GM23338 (cell line): ENCODE measurements around the gene KRTAP5-4. TPM values are rescaled to one million over a fixed set of nuclear protein-coding genes. Genes with fewer than 3 reads are reported as not detected.

Source experiments
- ATAC-seq: fragments of 200-7000 bp; cut with Tn5 transposase; 3 replicates; pipeline ENCODE4 v1.9.1; 2020
- DNase-seq: peaks from one replicate; pipeline ENCODE4 v3.0.0-alpha.2; 2015; ENCODE audit warnings: low spot score
- H2AFZ ChIP-seq: fragments of 200-600 bp; sonication (generic); 2 replicates; pipeline ENCODE4 v1.8.0; 2016; ENCODE audit warnings: antibody characterized with exemption, mild to moderate bottlenecking, moderate library complexity
- H3F3A ChIP-seq: fragments of 200-600 bp; sonication (generic); replicated peaks from 2 replicates; pipeline ENCODE4 v1.8.0; 2017; ENCODE audit warnings: antibody characterized with exemption, mixed run types, low read depth
- H3K27ac ChIP-seq: fragments of 200-600 bp; sonication (generic); 2 replicates; pipeline ENCODE4 v1.6.1; 2016; ENCODE audit warnings: low read depth
- H3K27me3 ChIP-seq: fragments of 200-600 bp; sonication (generic); 2 replicates; pipeline ENCODE4 v1.8.0; 2016; ENCODE audit warnings: mild to moderate bottlenecking, mixed run types, moderate library complexity; ENCODE audit not compliant: insufficient read depth
- H3K36me3 ChIP-seq: fragments of 200-600 bp; sonication (generic); 2 replicates; pipeline ENCODE4 v1.8.0; 2016; ENCODE audit warnings: mild to moderate bottlenecking; ENCODE audit not compliant: insufficient read depth
- H3K4me1 ChIP-seq: fragments of 200-600 bp; sonication (generic); 2 replicates; pipeline ENCODE4 v1.8.0; 2016; ENCODE audit warnings: mild to moderate bottlenecking, moderate library complexity; ENCODE audit not compliant: insufficient read depth
- H3K4me2 ChIP-seq: fragments of 200-600 bp; sonication (generic); 2 replicates; pipeline ENCODE4 v1.7.1; 2017; ENCODE audit warnings: mixed run types
- H3K4me3 ChIP-seq: fragments of 200-600 bp; sonication (generic); 2 replicates; pipeline ENCODE4 v1.6.1; 2016; ENCODE audit warnings: mixed run types
- H3K79me2 ChIP-seq: fragments of 200-600 bp; sonication (generic); replicated peaks from 2 replicates; pipeline ENCODE4 v1.8.0; 2017; ENCODE audit warnings: mild to moderate bottlenecking; ENCODE audit not compliant: insufficient read depth
- H3K9me2 ChIP-seq: fragments of 200-600 bp; sonication (generic); 2 replicates; pipeline ENCODE4 v1.8.0; 2017; ENCODE audit not compliant: insufficient read depth
- H4K20me1 ChIP-seq: fragments of 200-600 bp; sonication (generic); replicated peaks from 2 replicates; pipeline ENCODE4 v1.8.0; 2017; ENCODE audit warnings: mild to moderate bottlenecking; ENCODE audit not compliant: insufficient read depth
- H3K27ac Mint-ChIP-seq: 2 replicates; pipeline ENCODE4 v1.8.0; 2020; ENCODE audit warnings: inconsistent platforms, mild to moderate bottlenecking, moderate library complexity, mixed read lengths
- H3K27me3 Mint-ChIP-seq: 3 replicates; pipeline ENCODE4 v1.8.0; 2022; ENCODE audit warnings: low read depth, mild to moderate bottlenecking, moderate library complexity, mixed read lengths, inconsistent platforms; ENCODE audit not compliant: insufficient read depth, poor library complexity
- H3K36me3 Mint-ChIP-seq: 3 replicates; pipeline ENCODE4 v1.8.0; 2021; ENCODE audit warnings: low read depth, mild to moderate bottlenecking, inconsistent platforms, moderate library complexity, mixed read lengths
- H3K4me1 Mint-ChIP-seq: 3 replicates; pipeline ENCODE4 v1.8.0; 2020; ENCODE audit warnings: mild to moderate bottlenecking, inconsistent platforms, mixed read lengths
- H3K4me3 Mint-ChIP-seq: 3 replicates; pipeline ENCODE4 v1.8.0; 2021; ENCODE audit warnings: moderate library complexity, mild to moderate bottlenecking, inconsistent platforms, mixed read lengths
- H3K9me3 Mint-ChIP-seq: 3 replicates; pipeline ENCODE4 v1.8.0; 2020; ENCODE audit warnings: moderate library complexity, mild to moderate bottlenecking, inconsistent platforms, mixed read lengths
- CREB1 ChIP-seq: fragments of 250-450 bp; sonication (Bioruptor Pico); IDR thresholded peaks from 2 replicates; pipeline ENCODE4 v1.5.0; 2020; ENCODE audit warnings: low read depth, mild to moderate bottlenecking, moderate library complexity
- EZH2 ChIP-seq: fragments of 200-600 bp; sonication (generic); IDR thresholded peaks from one replicate; pipeline ENCODE4 v1.8.0; 2017; ENCODE audit warnings: antibody characterized with exemption, mild to moderate bottlenecking, low read depth; ENCODE audit not compliant: unreplicated experiment
- EZH2phosphoT487 ChIP-seq: fragments of 200-600 bp; sonication (generic); IDR thresholded peaks from one replicate; pipeline ENCODE4 v1.8.1; 2018; ENCODE audit warnings: antibody characterized with exemption; ENCODE audit not compliant: unreplicated experiment
- JUNB ChIP-seq: IDR thresholded peaks from one replicate; pipeline ENCODE4 v1.6.1; 2016; ENCODE audit warnings: antibody characterized with exemption; ENCODE audit not compliant: unreplicated experiment
- NANOG ChIP-seq: IDR thresholded peaks from 2 replicates; pipeline ENCODE4 v1.6.1; 2016; ENCODE audit warnings: antibody characterized with exemption, borderline replicate concordance
- POLR2AphosphoS5 ChIP-seq: IDR thresholded peaks from 2 replicates; pipeline ENCODE4 v1.6.1; 2016; ENCODE audit warnings: antibody characterized with exemption, low read depth
- STAT1 ChIP-seq: IDR thresholded peaks from one replicate; pipeline ENCODE4 v1.6.1; 2016; ENCODE audit warnings: antibody characterized with exemption; ENCODE audit not compliant: unreplicated experiment
- ZNF114 ChIP-seq: fragments of 250-450 bp; sonication (Bioruptor Pico); IDR thresholded peaks from 2 replicates; pipeline ENCODE4 v1.5.0; 2020; ENCODE audit warnings: mild to moderate bottlenecking, moderate library complexity
- ZNF331 ChIP-seq: fragments of 250-450 bp; sonication (Bioruptor Pico); IDR thresholded peaks from 2 replicates; pipeline ENCODE4 v1.5.0; 2020; ENCODE audit warnings: low read depth, mild to moderate bottlenecking, moderate library complexity
- polyA plus RNA-seq: library from polyadenylated mRNA; unstranded; fragments of >200 nt; fragmentation: Nextera tagmentation; extraction: Ambion mirVana; gene quantifications from 2 replicates; pipeline ENCODE4 v1.2.1, GENCODE V29; 2016
- total RNA-seq: library from RNA; depleted of rRNA; stranded (reverse); fragments of >200 nt; shearing (Covaris generic); gene quantifications from 2 replicates; pipeline ENCODE4 v1.2.3, GENCODE V29; 2014
- TF ChIP-seq, protein P1 (sequence below): IDR thresholded peaks from one replicate; pipeline ENCODE4 v1.6.1; 2018; ENCODE audit warnings: antibody characterized with exemption; ENCODE audit not compliant: unreplicated experiment
- TF ChIP-seq, protein P2 (sequence below): IDR thresholded peaks from 2 replicates; pipeline ENCODE4 v1.6.1; 2016; ENCODE audit warnings: antibody characterized with exemption
- TF ChIP-seq, protein P3 (sequence below), 2 experiments: fragments of 200-600 bp in 1 of 2; sonication (generic) in 1 of 2; conservative IDR thresholded peaks; 2 replicates each; pipeline versions ENCODE4 v1.5.1 to v1.6.1; 2016 to 2017; ENCODE audit warnings: antibody characterized with exemption in 2 of 2, low read depth in 2 of 2, mild to moderate bottlenecking in 2 of 2, moderate library complexity in 1 of 2
- TF ChIP-seq, protein P4 (sequence below): fragments of 250-450 bp; sonication (Bioruptor Pico); IDR thresholded peaks from 2 replicates; pipeline ENCODE4 v1.5.0; 2020; ENCODE audit warnings: mild to moderate bottlenecking, moderate library complexity

The KRTAP5-4 gene
- total and polyA plus RNA-seq, 2 experiments from 2014 or later = not detected

DNA sequence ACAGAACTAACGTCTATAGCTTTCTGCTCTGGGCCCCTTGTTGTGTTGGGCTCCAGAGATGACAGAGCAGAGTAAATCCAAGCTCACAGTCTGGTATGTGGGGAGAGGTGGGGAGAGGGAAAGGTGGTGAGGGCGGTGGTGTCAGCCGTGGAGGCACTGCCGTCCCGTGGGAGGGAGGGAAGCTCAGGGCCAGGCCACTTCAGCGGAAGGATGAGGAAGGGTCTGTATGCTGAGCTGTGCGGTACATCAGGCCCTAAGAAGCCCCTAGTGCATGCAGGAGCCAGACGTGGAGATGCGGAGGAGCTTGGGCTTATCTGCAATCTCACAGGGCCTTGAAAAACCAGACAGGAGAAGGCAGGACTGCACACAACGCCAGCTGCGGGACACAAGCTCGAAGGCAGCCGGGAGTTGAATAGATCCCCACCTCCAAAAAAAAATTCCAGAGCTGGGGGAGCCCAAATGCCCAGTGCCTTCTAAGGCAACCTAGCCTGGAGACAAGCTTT, 9.2 kb upstream of the KRTAP5-4 start:
- no peak for DNase-seq
- Histone ChIP-seq H3K27ac (no peak overlapping the region), H4K20me1 (no peaks in the 10 kb centered on the region), H3K27me3 (no peaks in the 10 kb centered on the region), H3K9me2 (no peaks in the 10 kb centered on the region), H3K4me1 (peaks cover 3% of the 10 kb centered on the region; the same call in 1 of the 2 replicates), H3K79me2 (no peaks in the 10 kb centered on the region), H3K36me3 (no peaks in the 10 kb centered on the region), H3F3A (no peaks in the 10 kb centered on the region), H3K4me2 (no peak overlapping the region), H3K4me3 (no peak overlapping the region), H2AFZ (no peak overlapping the region)
- H3K4me1 Mint-ChIP-seq = peaks cover 4% of the 10 kb centered on the region; the same call in 1 of the 3 replicates
- peaks cover 27% of the 10 kb centered on the region for H3K27me3 Mint-ChIP-seq
- no peaks in the 10 kb centered on the region for H3K9me3 Mint-ChIP-seq
- no peaks in the 10 kb centered on the region; the same call in 2 of the 3 replicates for H3K36me3 Mint-ChIP-seq
- no peak for ATAC-seq
- no peak overlapping the region for H3K27ac Mint-ChIP-seq
- TF ChIP-seq, protein P1, sequence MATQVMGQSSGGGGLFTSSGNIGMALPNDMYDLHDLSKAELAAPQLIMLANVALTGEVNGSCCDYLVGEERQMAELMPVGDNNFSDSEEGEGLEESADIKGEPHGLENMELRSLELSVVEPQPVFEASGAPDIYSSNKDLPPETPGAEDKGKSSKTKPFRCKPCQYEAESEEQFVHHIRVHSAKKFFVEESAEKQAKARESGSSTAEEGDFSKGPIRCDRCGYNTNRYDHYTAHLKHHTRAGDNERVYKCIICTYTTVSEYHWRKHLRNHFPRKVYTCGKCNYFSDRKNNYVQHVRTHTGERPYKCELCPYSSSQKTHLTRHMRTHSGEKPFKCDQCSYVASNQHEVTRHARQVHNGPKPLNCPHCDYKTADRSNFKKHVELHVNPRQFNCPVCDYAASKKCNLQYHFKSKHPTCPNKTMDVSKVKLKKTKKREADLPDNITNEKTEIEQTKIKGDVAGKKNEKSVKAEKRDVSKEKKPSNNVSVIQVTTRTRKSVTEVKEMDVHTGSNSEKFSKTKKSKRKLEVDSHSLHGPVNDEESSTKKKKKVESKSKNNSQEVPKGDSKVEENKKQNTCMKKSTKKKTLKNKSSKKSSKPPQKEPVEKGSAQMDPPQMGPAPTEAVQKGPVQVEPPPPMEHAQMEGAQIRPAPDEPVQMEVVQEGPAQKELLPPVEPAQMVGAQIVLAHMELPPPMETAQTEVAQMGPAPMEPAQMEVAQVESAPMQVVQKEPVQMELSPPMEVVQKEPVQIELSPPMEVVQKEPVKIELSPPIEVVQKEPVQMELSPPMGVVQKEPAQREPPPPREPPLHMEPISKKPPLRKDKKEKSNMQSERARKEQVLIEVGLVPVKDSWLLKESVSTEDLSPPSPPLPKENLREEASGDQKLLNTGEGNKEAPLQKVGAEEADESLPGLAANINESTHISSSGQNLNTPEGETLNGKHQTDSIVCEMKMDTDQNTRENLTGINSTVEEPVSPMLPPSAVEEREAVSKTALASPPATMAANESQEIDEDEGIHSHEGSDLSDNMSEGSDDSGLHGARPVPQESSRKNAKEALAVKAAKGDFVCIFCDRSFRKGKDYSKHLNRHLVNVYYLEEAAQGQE = no peak
- TF ChIP-seq, protein P2, sequence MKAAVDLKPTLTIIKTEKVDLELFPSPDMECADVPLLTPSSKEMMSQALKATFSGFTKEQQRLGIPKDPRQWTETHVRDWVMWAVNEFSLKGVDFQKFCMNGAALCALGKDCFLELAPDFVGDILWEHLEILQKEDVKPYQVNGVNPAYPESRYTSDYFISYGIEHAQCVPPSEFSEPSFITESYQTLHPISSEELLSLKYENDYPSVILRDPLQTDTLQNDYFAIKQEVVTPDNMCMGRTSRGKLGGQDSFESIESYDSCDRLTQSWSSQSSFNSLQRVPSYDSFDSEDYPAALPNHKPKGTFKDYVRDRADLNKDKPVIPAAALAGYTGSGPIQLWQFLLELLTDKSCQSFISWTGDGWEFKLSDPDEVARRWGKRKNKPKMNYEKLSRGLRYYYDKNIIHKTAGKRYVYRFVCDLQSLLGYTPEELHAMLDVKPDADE = no peak
- TF ChIP-seq, protein P3, sequence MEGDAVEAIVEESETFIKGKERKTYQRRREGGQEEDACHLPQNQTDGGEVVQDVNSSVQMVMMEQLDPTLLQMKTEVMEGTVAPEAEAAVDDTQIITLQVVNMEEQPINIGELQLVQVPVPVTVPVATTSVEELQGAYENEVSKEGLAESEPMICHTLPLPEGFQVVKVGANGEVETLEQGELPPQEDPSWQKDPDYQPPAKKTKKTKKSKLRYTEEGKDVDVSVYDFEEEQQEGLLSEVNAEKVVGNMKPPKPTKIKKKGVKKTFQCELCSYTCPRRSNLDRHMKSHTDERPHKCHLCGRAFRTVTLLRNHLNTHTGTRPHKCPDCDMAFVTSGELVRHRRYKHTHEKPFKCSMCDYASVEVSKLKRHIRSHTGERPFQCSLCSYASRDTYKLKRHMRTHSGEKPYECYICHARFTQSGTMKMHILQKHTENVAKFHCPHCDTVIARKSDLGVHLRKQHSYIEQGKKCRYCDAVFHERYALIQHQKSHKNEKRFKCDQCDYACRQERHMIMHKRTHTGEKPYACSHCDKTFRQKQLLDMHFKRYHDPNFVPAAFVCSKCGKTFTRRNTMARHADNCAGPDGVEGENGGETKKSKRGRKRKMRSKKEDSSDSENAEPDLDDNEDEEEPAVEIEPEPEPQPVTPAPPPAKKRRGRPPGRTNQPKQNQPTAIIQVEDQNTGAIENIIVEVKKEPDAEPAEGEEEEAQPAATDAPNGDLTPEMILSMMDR (conservative IDR thresholded peaks at IDR 0.05; ENCODE audit: low read depth in 2 of 2) = no peak
- TF ChIP-seq NANOG (no peak), CREB1 (no peak), EZH2phosphoT487 (no peak), JUNB (no peak), ZNF331 (CRISPR knock-in tag) (no peak), ZNF114 (CRISPR knock-in tag) (no peak), POLR2AphosphoS5 (no peak), EZH2 (no peak), STAT1 (no peak)
- TF ChIP-seq, protein P4, sequence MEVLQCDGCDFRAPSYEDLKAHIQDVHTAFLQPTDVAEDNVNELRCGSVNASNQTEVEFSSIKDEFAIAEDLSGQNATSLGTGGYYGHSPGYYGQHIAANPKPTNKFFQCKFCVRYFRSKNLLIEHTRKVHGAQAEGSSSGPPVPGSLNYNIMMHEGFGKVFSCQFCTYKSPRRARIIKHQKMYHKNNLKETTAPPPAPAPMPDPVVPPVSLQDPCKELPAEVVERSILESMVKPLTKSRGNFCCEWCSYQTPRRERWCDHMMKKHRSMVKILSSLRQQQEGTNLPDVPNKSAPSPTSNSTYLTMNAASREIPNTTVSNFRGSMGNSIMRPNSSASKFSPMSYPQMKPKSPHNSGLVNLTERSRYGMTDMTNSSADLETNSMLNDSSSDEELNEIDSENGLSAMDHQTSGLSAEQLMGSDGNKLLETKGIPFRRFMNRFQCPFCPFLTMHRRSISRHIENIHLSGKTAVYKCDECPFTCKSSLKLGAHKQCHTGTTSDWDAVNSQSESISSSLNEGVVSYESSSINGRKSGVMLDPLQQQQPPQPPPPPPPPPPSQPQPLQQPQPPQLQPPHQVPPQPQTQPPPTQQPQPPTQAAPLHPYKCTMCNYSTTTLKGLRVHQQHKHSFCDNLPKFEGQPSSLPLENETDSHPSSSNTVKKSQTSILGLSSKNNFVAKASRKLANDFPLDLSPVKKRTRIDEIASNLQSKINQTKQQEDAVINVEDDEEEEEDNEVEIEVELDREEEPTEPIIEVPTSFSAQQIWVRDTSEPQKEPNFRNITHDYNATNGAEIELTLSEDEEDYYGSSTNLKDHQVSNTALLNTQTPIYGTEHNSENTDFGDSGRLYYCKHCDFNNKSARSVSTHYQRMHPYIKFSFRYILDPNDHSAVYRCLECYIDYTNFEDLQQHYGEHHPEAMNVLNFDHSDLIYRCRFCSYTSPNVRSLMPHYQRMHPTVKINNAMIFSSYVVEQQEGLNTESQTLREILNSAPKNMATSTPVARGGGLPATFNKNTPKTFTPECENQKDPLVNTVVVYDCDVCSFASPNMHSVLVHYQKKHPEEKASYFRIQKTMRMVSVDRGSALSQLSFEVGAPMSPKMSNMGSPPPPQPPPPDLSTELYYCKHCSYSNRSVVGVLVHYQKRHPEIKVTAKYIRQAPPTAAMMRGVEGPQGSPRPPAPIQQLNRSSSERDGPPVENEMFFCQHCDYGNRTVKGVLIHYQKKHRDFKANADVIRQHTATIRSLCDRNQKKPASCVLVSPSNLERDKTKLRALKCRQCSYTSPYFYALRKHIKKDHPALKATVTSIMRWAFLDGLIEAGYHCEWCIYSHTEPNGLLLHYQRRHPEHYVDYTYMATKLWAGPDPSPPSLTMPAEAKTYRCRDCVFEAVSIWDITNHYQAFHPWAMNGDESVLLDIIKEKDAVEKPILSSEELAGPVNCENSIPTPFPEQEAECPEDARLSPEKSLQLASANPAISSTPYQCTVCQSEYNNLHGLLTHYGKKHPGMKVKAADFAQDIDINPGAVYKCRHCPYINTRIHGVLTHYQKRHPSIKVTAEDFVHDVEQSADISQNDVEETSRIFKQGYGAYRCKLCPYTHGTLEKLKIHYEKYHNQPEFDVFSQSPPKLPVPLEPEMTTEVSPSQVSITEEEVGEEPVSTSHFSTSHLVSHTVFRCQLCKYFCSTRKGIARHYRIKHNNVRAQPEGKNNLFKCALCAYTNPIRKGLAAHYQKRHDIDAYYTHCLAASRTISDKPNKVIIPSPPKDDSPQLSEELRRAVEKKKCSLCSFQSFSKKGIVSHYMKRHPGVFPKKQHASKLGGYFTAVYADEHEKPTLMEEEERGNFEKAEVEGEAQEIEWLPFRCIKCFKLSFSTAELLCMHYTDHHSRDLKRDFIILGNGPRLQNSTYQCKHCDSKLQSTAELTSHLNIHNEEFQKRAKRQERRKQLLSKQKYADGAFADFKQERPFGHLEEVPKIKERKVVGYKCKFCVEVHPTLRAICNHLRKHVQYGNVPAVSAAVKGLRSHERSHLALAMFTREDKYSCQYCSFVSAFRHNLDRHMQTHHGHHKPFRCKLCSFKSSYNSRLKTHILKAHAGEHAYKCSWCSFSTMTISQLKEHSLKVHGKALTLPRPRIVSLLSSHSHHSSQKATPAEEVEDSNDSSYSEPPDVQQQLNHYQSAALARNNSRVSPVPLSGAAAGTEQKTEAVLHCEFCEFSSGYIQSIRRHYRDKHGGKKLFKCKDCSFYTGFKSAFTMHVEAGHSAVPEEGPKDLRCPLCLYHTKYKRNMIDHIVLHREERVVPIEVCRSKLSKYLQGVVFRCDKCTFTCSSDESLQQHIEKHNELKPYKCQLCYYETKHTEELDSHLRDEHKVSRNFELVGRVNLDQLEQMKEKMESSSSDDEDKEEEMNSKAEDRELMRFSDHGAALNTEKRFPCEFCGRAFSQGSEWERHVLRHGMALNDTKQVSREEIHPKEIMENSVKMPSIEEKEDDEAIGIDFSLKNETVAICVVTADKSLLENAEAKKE (CRISPR knock-in tag) = no peak
- no peak overlapping the region; the same call in 2 of the 3 replicates for H3K4me3 Mint-ChIP-seq
